PC-9 (cell line): ENCODE measurements around the gene BRK1. TPM values are rescaled to one million over a fixed set of nuclear protein-coding genes. Genes with fewer than 3 reads are reported as not detected.

ENCODE experiments used
- BruUV-seq: library from RNA; stranded (reverse); fragments of 400-500 nt; replicated peaks from 2 replicates; lab custom pipeline; 2021; lab: Mats Ljungman, UMichigan
- CTCF ChIA-PET: fragments of 300-600 bp; sonication (Branson Sonifier 250); formaldehyde crosslinking; loops from one replicate; lab custom pipeline; 2022; ENCODE audit warnings: antibody characterized with exemption; lab: Charles Lee
- POLR2A ChIA-PET: fragments of 300-600 bp; sonication (Branson Sonifier 250); formaldehyde crosslinking; loops from one replicate; lab custom pipeline; 2022; ENCODE audit warnings: antibody characterized with exemption; ENCODE audit not compliant: unreplicated experiment; lab: Charles Lee
- DNase-seq, 2 experiments: peaks; one replicate each; pipeline versions ENCODE4 v3.0.0 to v3.0.0-alpha.2; 2015 to 2022; ENCODE audit warnings: mixed read lengths in 1 of 2
- H2AFZ ChIP-seq: fragments of 200-600 bp; sonication (generic); 2 replicates; pipeline ENCODE4 v1.8.1; 2017; ENCODE audit warnings: antibody characterized with exemption
- H3F3A ChIP-seq: fragments of 200-600 bp; sonication (generic); 2 replicates; pipeline ENCODE4 v1.8.1; 2017; ENCODE audit warnings: antibody characterized with exemption, mild to moderate bottlenecking, low read depth; ENCODE audit not compliant: insufficient read depth
- H3K27ac ChIP-seq: fragments of 200-600 bp; sonication (generic); 2 replicates; pipeline ENCODE4 v1.6.1; 2016; ENCODE audit warnings: mixed run types
- H3K27me3 ChIP-seq: fragments of 200-600 bp; sonication (generic); 2 replicates; pipeline ENCODE4 v1.6.1; 2016; ENCODE audit warnings: low read depth, mixed run types; ENCODE audit not compliant: insufficient read depth
- H3K36me3 ChIP-seq: fragments of 200-600 bp; sonication (generic); 2 replicates; pipeline ENCODE4 v1.6.1; 2016; ENCODE audit warnings: low read depth, mixed run types
- H3K4me1 ChIP-seq: fragments of 200-600 bp; sonication (generic); replicated peaks from 2 replicates; pipeline ENCODE4 v1.6.1; 2016; ENCODE audit warnings: mixed run types; ENCODE audit not compliant: insufficient read depth
- H3K4me2 ChIP-seq: fragments of 200-600 bp; sonication (generic); 2 replicates; pipeline ENCODE4 v1.6.1; 2017; ENCODE audit warnings: mixed run types
- H3K4me3 ChIP-seq: fragments of 200-600 bp; sonication (generic); 2 replicates; pipeline ENCODE4 v1.6.1; 2016; ENCODE audit warnings: mixed run types
- H3K79me2 ChIP-seq: fragments of 200-600 bp; sonication (generic); 2 replicates; pipeline ENCODE4 v1.6.1; 2017; ENCODE audit warnings: low read depth, mixed run types
- H3K9me2 ChIP-seq: fragments of 200-600 bp; sonication (generic); 2 replicates; pipeline ENCODE4 v1.8.1; 2017; ENCODE audit warnings: mild to moderate bottlenecking; ENCODE audit not compliant: insufficient read depth
- H3K9me3 ChIP-seq: fragments of 200-600 bp; sonication (generic); 2 replicates; pipeline ENCODE4 v1.8.1; 2016; ENCODE audit warnings: low read depth; ENCODE audit not compliant: insufficient read depth
- H4K20me1 ChIP-seq: fragments of 200-600 bp; sonication (generic); 2 replicates; pipeline ENCODE4 v1.8.1; 2017; ENCODE audit not compliant: insufficient read depth
- EZH2 ChIP-seq: fragments of 200-600 bp; sonication (generic); IDR thresholded peaks from 2 replicates; pipeline ENCODE4 v1.8.0; 2017; ENCODE audit warnings: antibody characterized with exemption, low read depth
- intact Hi-C: fragments of 100-400 bp; cut with micrococcal nuclease; formaldehyde crosslinking; loops from one replicate; pipeline ENCODE4 v1.10.0; 2022; ENCODE audit not compliant: unreplicated experiment
- total RNA-seq: library from RNA; stranded (reverse); gene quantifications from 2 replicates; pipeline ENCODE4 v1.2.3, GENCODE V29; 2021
- TF ChIP-seq, protein P1 (sequence below): fragments of 200-600 bp; sonication (generic); conservative IDR thresholded peaks from 2 replicates; pipeline ENCODE4 v1.6.1; 2017; ENCODE audit warnings: mixed run types, antibody characterized with exemption, mild to moderate bottlenecking, moderate library complexity

The BRK1 gene
- total RNA-seq, 1 experiment from 2014 or later, result 109 TPM

DNA sequence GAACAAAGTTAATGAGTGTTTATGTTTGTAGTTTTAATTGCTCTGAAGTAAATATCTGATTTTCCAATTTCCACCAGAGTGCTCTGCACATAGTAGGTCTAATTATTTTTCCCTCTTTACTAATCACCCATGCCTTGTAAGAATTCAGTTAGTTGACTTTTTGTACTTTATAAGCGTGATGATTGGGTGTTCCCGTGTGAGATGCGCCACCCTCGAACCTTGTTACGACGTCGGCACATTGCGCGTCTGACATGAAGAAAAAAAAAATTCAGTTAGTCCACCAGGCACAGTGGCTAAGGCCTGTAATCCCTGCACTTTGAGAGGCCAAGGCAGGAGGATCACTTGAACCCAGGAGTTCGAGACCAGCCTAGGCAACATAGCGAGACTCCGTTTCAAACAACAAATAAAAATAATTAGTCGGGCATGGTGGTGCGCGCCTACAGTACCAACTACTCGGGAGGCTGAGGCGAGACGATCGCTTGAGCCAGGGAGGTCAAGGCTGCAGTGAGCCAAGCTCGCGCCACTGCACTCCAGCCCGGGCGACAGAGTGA is 25.6 kb downstream of the BRK1 start:
- H3K79me2 ChIP-seq, result peaks cover 45% of the 10 kb centered on the region
- BruUV-seq, result TSS peak; percentile 49
- no peak for DNase-seq
- H3K9me2 ChIP-seq, result no peaks in the 10 kb centered on the region
- peaks cover 32% of the 10 kb centered on the region for H3K4me1 ChIP-seq
- intact Hi-C loops, result no loop called here
- H2AFZ ChIP-seq, result peak overlapping the region; percentile 63; the same call in 1 of the 2 replicates
- H4K20me1 ChIP-seq, result peaks cover 29% of the 10 kb centered on the region
- 0 out of 2 replicates have a peak, but pooled peaks cover 3% of the 10 kb centered on the region for H3K36me3 ChIP-seq
- H3K27me3 ChIP-seq, result no peaks in the 10 kb centered on the region
- H3K9me3 ChIP-seq, result no peaks in the 10 kb centered on the region
- H3K4me3 ChIP-seq, result peak overlapping the region; percentile 100; the same call in 1 of the 2 replicates
- H3F3A ChIP-seq, result peaks cover 23% of the 10 kb centered on the region
- ChIA-PET POLR2A (interaction anchor here (0.6 to 0.9 kb wide), 4 partner anchors 58 to 194 kb away, joined by 3 to 8 read pairs (median 4); partner anchors contain the start of gene TATDN2), CTCF (interaction anchor here (0.6 to 0.7 kb wide), 2 partner anchors 10 to 84 kb away, joined by 4 read pairs; no protein-coding TSS in a partner anchor)
- TF ChIP-seq, protein P1, sequence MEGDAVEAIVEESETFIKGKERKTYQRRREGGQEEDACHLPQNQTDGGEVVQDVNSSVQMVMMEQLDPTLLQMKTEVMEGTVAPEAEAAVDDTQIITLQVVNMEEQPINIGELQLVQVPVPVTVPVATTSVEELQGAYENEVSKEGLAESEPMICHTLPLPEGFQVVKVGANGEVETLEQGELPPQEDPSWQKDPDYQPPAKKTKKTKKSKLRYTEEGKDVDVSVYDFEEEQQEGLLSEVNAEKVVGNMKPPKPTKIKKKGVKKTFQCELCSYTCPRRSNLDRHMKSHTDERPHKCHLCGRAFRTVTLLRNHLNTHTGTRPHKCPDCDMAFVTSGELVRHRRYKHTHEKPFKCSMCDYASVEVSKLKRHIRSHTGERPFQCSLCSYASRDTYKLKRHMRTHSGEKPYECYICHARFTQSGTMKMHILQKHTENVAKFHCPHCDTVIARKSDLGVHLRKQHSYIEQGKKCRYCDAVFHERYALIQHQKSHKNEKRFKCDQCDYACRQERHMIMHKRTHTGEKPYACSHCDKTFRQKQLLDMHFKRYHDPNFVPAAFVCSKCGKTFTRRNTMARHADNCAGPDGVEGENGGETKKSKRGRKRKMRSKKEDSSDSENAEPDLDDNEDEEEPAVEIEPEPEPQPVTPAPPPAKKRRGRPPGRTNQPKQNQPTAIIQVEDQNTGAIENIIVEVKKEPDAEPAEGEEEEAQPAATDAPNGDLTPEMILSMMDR, result no peak
- TF ChIP-seq EZH2, result no peak
- no peak overlapping the region for H3K27ac ChIP-seq
- H3K4me2 ChIP-seq, result peak overlapping the region; percentile 99; the same call in 1 of the 2 replicates

DNA sequence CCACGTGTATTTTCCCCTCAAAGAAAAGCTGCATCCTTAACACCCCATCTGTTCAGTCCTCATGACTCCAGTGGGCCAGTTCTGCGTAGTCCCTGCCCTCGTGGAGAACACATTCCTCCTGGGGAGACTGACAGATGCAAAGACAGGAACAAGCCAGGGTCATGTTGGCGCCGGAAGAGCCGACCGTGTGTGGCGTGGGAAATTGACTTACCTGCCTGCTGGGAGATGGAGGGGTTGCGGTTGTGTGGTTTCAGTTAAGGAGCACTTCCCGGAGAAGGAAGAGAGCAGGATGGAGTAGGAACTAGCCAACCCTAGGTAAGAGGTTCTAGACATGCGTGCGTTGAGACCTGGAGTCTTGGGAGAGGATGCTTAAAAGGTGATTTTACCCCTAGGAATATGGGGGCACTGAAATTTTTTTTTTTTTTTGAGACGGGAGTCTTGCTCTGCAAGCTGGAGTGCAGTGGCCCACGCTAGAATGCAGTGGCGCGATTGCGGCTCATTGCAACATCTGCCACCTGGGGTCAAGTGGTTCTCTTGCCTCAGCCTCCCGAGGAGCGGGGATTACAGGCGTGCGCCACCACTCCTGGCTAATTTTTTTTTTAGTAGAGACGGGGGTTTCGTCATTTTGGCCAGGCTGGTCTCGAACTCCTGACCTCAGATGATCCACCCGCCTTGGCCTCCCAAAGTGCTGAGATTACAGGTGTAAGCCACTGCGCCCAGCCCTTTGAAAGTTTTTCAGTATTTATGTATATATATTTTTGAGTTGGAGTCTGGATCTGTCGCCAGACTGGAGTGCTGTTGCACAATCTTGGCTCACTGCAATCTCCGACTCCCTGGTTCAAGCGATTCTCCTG is 27.5 kb downstream of the BRK1 start:
- DNase-seq, result peak in 1 of 2 experiments; percentile 43
- Histone ChIP-seq H3F3A (peaks cover 20% of the 10 kb centered on the region), H3K27me3 (no peaks in the 10 kb centered on the region), H3K4me1 (peaks cover 27% of the 10 kb centered on the region), H2AFZ (peak overlapping the region; percentile 63; the same call in 1 of the 2 replicates), H3K4me2 (peak overlapping the region; percentile 99), H3K79me2 (peaks cover 64% of the 10 kb centered on the region), H4K20me1 (peaks cover 44% of the 10 kb centered on the region), H3K9me3 (no peaks in the 10 kb centered on the region), H3K27ac (peak overlapping the region; percentile 47), H3K9me2 (no peaks in the 10 kb centered on the region), H3K4me3 (peak overlapping the region; percentile 100), H3K36me3 (peaks cover 9% of the 10 kb centered on the region; the same call in 1 of the 2 replicates)
- ChIA-PET CTCF (interaction anchor here (0.6 kb wide), 3 partner anchors 28 to 80 kb away, joined by 4 to 5 read pairs (median 5); no protein-coding TSS in a partner anchor), POLR2A (no interaction called here)
- TF ChIP-seq EZH2, result no peak
- TF ChIP-seq, protein P1, result no peak
- intact Hi-C loops, result loop anchor here (2.0 kb wide), 1 partner anchor 82 kb away; no protein-coding TSS in a partner anchor
- BruUV-seq, result no TSS peak

DNA sequence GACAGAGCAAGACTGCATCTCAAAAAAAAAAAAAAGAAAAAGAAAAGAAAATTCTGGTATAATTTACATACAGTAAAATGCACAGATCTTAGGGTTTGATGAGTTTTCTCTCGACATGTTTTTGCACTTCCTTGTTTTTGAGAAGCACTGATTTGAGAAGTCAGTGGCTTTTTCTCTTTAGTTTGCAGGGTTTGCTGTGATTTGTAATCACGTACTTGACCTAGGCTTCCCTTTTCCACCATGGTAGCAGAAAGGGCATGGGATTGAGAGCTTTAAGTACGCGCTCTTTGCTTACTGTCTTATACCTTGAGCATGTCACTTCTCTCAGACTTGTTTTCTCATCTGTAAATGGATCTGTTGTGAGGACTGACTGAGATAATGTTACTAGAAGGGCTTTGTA is 30.2 kb downstream of the BRK1 start:
- Histone ChIP-seq H3K27ac (no peak overlapping the region), H3K36me3 (peaks cover 31% of the 10 kb centered on the region), H3K27me3 (no peaks in the 10 kb centered on the region), H3K4me2 (peak overlapping the region; percentile 34; the same call in 1 of the 2 replicates), H3K79me2 (peaks cover 75% of the 10 kb centered on the region), H3K4me1 (peaks cover 27% of the 10 kb centered on the region), H3K9me2 (no peaks in the 10 kb centered on the region), H4K20me1 (peaks cover 67% of the 10 kb centered on the region), H3K9me3 (no peaks in the 10 kb centered on the region), H3K4me3 (no peak overlapping the region), H3F3A (peaks cover 32% of the 10 kb centered on the region), H2AFZ (no peak overlapping the region)
- no TSS peak for BruUV-seq
- intact Hi-C loops, result no loop called here
- ChIA-PET CTCF (no interaction called here), POLR2A (no interaction called here)
- no peak for DNase-seq
- TF ChIP-seq EZH2, result no peak
- TF ChIP-seq, protein P1, result no peak
